SK-N-SH (cell line): ENCODE measurements around the gene SARDH. TPM values are rescaled to one million over a fixed set of nuclear protein-coding genes. Genes with fewer than 3 reads are reported as not detected.

ENCODE experiments used
- CTCF ChIA-PET: fragments of 300-600, 350-600 bp; formaldehyde crosslinking; extraction: SDS; loops from one replicate; lab custom pipeline; 2021; lab: Yijun Ruan, JAX
- POLR2A ChIA-PET: fragments of 350-600 bp; sonication (Branson Sonifier 250); formaldehyde crosslinking; extraction: SDS; loops from one replicate; lab custom pipeline; 2020; ENCODE audit warnings: antibody characterized with exemption, inconsistent platforms; lab: Yijun Ruan, JAX
- DNase-seq: peaks from one replicate; pipeline ENCODE4 v3.0.0; 2012
- H2AFZ ChIP-seq: fragments of 200-600 bp; sonication (generic); 2 replicates; pipeline ENCODE4 v1.8.1; 2016; ENCODE audit warnings: antibody characterized with exemption, mild to moderate bottlenecking, low read depth
- H3F3A ChIP-seq: fragments of 200-600 bp; sonication (generic); replicated peaks from 2 replicates; pipeline ENCODE3; 2016; ENCODE audit warnings: antibody characterized with exemption, mild to moderate bottlenecking; ENCODE audit not compliant: insufficient read depth
- H3K27ac ChIP-seq, 2 experiments: fragments of 200-500 bp in 1 of 2; fragments of 200-600 bp in 1 of 2; sonication (Bioruptor generic) in 1 of 2; sonication (generic), shearing (Covaris generic) in 1 of 2; 2 replicates each; pipeline versions ENCODE4 v1.5.1 to v1.6.1; 2014 to 2016; ENCODE audit warnings: low read depth in 2 of 2, inconsistent platforms in 1 of 2, low read length in 1 of 2, mild to moderate bottlenecking in 1 of 2, mixed read lengths in 1 of 2
- H3K27me3 ChIP-seq: fragments of 200-600 bp; sonication (generic), shearing (Covaris generic); 2 replicates; pipeline ENCODE4 v1.6.1; 2016; ENCODE audit warnings: mixed run types; ENCODE audit not compliant: insufficient read depth
- H3K36me3 ChIP-seq, 2 experiments: fragments of 200-500 bp in 1 of 2; fragments of 200-600 bp in 1 of 2; sonication (Bioruptor generic) in 1 of 2; sonication (generic) in 1 of 2; replicated peaks in 1 of 2; 2 replicates each; pipeline versions ENCODE3 to v1.5.1; 2014 to 2016; ENCODE audit warnings: low read length in 1 of 2, mild to moderate bottlenecking in 1 of 2; ENCODE audit not compliant: insufficient read depth in 2 of 2, control insufficient read depth in 1 of 2
- H3K4me1 ChIP-seq, 2 experiments: fragments of 200-500 bp in 1 of 2; fragments of 200-600 bp in 1 of 2; sonication (Bioruptor generic) in 1 of 2; sonication (generic), shearing (Covaris generic) in 1 of 2; 2 replicates each; pipeline versions ENCODE4 v1.5.1 to v1.6.1; 2014 to 2016; ENCODE audit warnings: low read depth in 1 of 2, low read length in 1 of 2, mixed run types in 1 of 2; ENCODE audit not compliant: insufficient read depth in 2 of 2, control insufficient read depth in 1 of 2
- H3K4me2 ChIP-seq: fragments of 200-600 bp; sonication (generic), shearing (Covaris generic); 2 replicates; pipeline ENCODE4 v1.6.1; 2017; ENCODE audit warnings: mixed run types
- H3K4me3 ChIP-seq, 2 experiments: fragments of 200-500 bp in 1 of 2; fragments of 200-600 bp in 1 of 2; sonication (Bioruptor generic) in 1 of 2; sonication (generic), shearing (Covaris generic) in 1 of 2; 2 replicates each; pipeline versions ENCODE4 v1.5.1 to v1.8.1; 2014 to 2016; ENCODE audit warnings: low read depth in 2 of 2, inconsistent platforms in 1 of 2, low read length in 1 of 2, mild to moderate bottlenecking in 1 of 2, mixed read lengths in 1 of 2, moderate library complexity in 1 of 2
- H3K79me2 ChIP-seq: fragments of 200-600 bp; sonication (generic); 2 replicates; pipeline ENCODE4 v1.8.1; 2017; ENCODE audit warnings: mild to moderate bottlenecking; ENCODE audit not compliant: insufficient read depth
- H3K9ac ChIP-seq: fragments of 200-600 bp; sonication (generic); 2 replicates; pipeline ENCODE4 v1.6.1; 2017; ENCODE audit warnings: mixed run types
- H3K9me2 ChIP-seq: fragments of 200-600 bp; sonication (generic); 2 replicates; pipeline ENCODE4 v1.6.1; 2017; ENCODE audit warnings: mixed run types
- H3K9me3 ChIP-seq: fragments of 200-600 bp; sonication (generic); 2 replicates; pipeline ENCODE4 v1.6.1; 2017; ENCODE audit warnings: mixed run types, mild to moderate bottlenecking, moderate library complexity
- H4K20me1 ChIP-seq: fragments of 200-600 bp; sonication (generic); 2 replicates; pipeline ENCODE4 v1.6.1; 2017; ENCODE audit warnings: mild to moderate bottlenecking, mixed run types; ENCODE audit not compliant: insufficient read depth
- CHD2 ChIP-seq: fragments of 150-350 bp; IDR thresholded peaks from 2 replicates; pipeline ENCODE4 v1.6.1; 2018; ENCODE audit warnings: low read length; ENCODE audit not compliant: partially characterized antibody
- EP300 ChIP-seq, 2 experiments: IDR thresholded peaks; 2 replicates each; pipeline versions ENCODE4 v1.4.0 to v1.6.1; 2012; ENCODE audit warnings: borderline replicate concordance in 1 of 2, low read depth in 1 of 2, low read length in 1 of 2
- FOSL2 ChIP-seq: IDR thresholded peaks from 2 replicates; pipeline ENCODE4 v1.4.0; 2012; ENCODE audit warnings: low read depth, mild to moderate bottlenecking, moderate library complexity, borderline replicate concordance
- FOXM1 ChIP-seq: IDR thresholded peaks from 2 replicates; pipeline ENCODE4 v1.4.0; 2012; ENCODE audit warnings: low read depth, mild to moderate bottlenecking
- GABPA ChIP-seq: IDR thresholded peaks from 2 replicates; pipeline ENCODE4 v1.4.0; 2012; ENCODE audit warnings: low read depth, mild to moderate bottlenecking
- MEF2A ChIP-seq: IDR thresholded peaks from 2 replicates; pipeline ENCODE4 v1.4.0; 2012; ENCODE audit warnings: low read depth, borderline replicate concordance
- MXI1 ChIP-seq: IDR thresholded peaks from 2 replicates; pipeline ENCODE4 v1.6.1; 2012; ENCODE audit warnings: mild to moderate bottlenecking, low read depth, low read length, improper control_type of control experiment
- NRF1 ChIP-seq: IDR thresholded peaks from 2 replicates; pipeline ENCODE4 v1.6.1; 2012; ENCODE audit warnings: low read depth, mild to moderate bottlenecking, low read length
- RCOR1 ChIP-seq: fragments of 150-350 bp; IDR thresholded peaks from 2 replicates; pipeline ENCODE4 v1.6.1; 2017; ENCODE audit warnings: antibody characterized with exemption, low read length
- RXRA ChIP-seq: IDR thresholded peaks from 2 replicates; pipeline ENCODE4 v1.4.0; 2012; ENCODE audit warnings: low read depth, mild to moderate bottlenecking, borderline replicate concordance
- SIN3A ChIP-seq: IDR thresholded peaks from 2 replicates; pipeline ENCODE4 v1.6.1; 2012; ENCODE audit warnings: low read depth, mild to moderate bottlenecking, low read length, moderate library complexity, borderline replicate concordance
- SMC3 ChIP-seq: IDR thresholded peaks from 2 replicates; pipeline ENCODE4 v1.6.1; 2012; ENCODE audit warnings: low read depth, low read length, improper control_type of control experiment
- TAF1 ChIP-seq: IDR thresholded peaks from 2 replicates; pipeline ENCODE4 v1.6.1; 2012; ENCODE audit warnings: low read depth, mild to moderate bottlenecking, low read length, moderate library complexity, borderline replicate concordance
- TCF12 ChIP-seq: IDR thresholded peaks from 2 replicates; pipeline ENCODE4 v1.4.0; 2012
- WGBS: methylation state at CpG from one replicate; pipeline ENCODE4 v1.1.6; 2017; ENCODE audit warnings: low lambda C conversion rate; 5-methylcytosine and 5-hydroxymethylcytosine counted together
- polyA plus RNA-seq, 3 experiments: library from polyadenylated mRNA; depleted of rRNA; stranded (reverse); fragments of >200 nt; gene quantifications; 2 replicates each; pipeline ENCODE4 v1.2.3, GENCODE V29; 2012
- TF ChIP-seq, protein P1 (sequence below): fragments of 150-350 bp; IDR thresholded peaks from 2 replicates; pipeline ENCODE4 v1.6.1; 2017; ENCODE audit warnings: antibody characterized with exemption, low read length, low read depth, borderline replicate concordance
- TF ChIP-seq, protein P2 (sequence below): IDR thresholded peaks from 2 replicates; pipeline ENCODE4 v1.4.0; 2012; ENCODE audit warnings: low read depth, borderline replicate concordance

SARDH gene
- polyA plus RNA-seq, 1 of the 3 experiments (the other 2 are of a cell fraction), result 5.9 TPM

DNA sequence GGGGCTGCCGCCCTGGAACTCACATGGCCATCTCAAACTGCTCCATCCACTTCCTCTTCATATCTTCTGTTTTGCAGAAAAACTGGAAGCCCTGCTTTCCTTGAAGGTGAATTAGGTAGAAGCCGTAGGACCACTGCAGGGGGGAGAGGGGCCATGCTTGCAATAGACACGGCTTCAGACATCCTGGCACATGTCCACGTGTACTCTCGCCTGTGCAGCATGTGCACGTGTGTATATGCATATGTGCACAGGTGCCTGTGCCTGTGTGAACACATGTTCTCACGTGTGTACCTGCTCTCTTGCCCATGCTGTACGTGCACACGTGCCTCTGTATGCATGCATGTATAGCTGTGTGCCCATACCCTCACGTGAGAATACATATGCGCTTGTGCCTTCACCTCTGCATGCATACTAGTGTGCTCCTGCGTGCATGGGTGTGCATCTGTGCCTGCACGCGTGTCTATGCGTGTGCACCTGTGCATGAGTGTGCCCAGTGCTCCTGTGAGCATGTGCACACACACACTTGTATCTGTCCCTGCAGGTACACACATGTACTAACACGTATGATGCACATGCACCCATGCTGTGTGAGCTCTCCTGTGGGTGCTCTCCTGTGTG is 47.7 kb upstream of the SARDH start:
- Histone ChIP-seq H3K27ac (no peak overlapping the region), H3K9me3 (no peaks in the 10 kb centered on the region), H3K4me1 (peaks cover 0 to 26% of the 10 kb centered on the region in 2 experiments; a peak in 2 of 4 replicates), H3K27me3 (no peaks in the 10 kb centered on the region), H3F3A (peaks cover 4% of the 10 kb centered on the region), H3K9me2 (no peaks in the 10 kb centered on the region), H4K20me1 (no peaks in the 10 kb centered on the region), H3K9ac (no peak overlapping the region), H3K4me3 (no peak overlapping the region), H3K79me2 (no peaks in the 10 kb centered on the region), H3K36me3 (peaks cover 0 to 33% of the 10 kb centered on the region in 2 experiments), H3K4me2 (no peak overlapping the region), H2AFZ (no peak overlapping the region)
- CTCF ChIA-PET, result interaction anchor here (16.1 kb wide), 1 partner anchor 208 kb away, joined by 236 read pairs; the partner anchor contains the start of gene VAV2
- TF ChIP-seq MXI1 (no peak), MEF2A (no peak), TAF1 (no peak), CHD2 (no peak), RCOR1 (no peak), FOSL2 (no peak), RXRA (no peak), NRF1 (no peak), SMC3 (no peak), FOXM1 (no peak), EP300 (IDR thresholded peaks at IDR 0.05; ENCODE audit: borderline replicate concordance in 1 of 2, low read depth in 1 of 2, low read length in 1 of 2) (no peak), SIN3A (no peak), TCF12 (no peak), GABPA (no peak)
- TF ChIP-seq, protein P1, sequence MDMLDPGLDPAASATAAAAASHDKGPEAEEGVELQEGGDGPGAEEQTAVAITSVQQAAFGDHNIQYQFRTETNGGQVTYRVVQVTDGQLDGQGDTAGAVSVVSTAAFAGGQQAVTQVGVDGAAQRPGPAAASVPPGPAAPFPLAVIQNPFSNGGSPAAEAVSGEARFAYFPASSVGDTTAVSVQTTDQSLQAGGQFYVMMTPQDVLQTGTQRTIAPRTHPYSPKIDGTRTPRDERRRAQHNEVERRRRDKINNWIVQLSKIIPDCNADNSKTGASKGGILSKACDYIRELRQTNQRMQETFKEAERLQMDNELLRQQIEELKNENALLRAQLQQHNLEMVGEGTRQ, result no peak
- TF ChIP-seq, protein P2, sequence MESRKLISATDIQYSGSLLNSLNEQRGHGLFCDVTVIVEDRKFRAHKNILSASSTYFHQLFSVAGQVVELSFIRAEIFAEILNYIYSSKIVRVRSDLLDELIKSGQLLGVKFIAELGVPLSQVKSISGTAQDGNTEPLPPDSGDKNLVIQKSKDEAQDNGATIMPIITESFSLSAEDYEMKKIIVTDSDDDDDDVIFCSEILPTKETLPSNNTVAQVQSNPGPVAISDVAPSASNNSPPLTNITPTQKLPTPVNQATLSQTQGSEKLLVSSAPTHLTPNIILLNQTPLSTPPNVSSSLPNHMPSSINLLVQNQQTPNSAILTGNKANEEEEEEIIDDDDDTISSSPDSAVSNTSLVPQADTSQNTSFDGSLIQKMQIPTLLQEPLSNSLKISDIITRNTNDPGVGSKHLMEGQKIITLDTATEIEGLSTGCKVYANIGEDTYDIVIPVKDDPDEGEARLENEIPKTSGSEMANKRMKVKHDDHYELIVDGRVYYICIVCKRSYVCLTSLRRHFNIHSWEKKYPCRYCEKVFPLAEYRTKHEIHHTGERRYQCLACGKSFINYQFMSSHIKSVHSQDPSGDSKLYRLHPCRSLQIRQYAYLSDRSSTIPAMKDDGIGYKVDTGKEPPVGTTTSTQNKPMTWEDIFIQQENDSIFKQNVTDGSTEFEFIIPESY, result no peak
- DNase-seq, result no peak
- 94% methylated on average over 10 of the region's 16 CpGs for WGBS
- POLR2A ChIA-PET, result no interaction called here
